ENCODE measurements around the gene SPRN. TPM values are rescaled to one million over a fixed set of nuclear protein-coding genes. Genes with fewer than 3 reads are reported as not detected.
"Not testable (repeated sequence)": the region's sequence is repeated elsewhere in the genome, so short reads cannot be mapped to it uniquely, and the experiment has no call there.

Gene SPRN
- total RNA-seq, 2 donors from 2014 or later: 0.09 to 1.2 TPM

- Histone ChIP-seq H3K4me3 (no peak overlapping the region), H3K9me3 (no peaks in the 10 kb centered on the region), H3K36me3 (no peaks in the 10 kb centered on the region), H3K27ac (no peak overlapping the region), H3K27me3 (replicated peaks; ENCODE audit: insufficient read depth) (no peaks in the 10 kb centered on the region), H3K4me1 (replicated peaks) (no peaks in the 10 kb centered on the region)
- no peak for DNase-seq (ENCODE audit: low spot score)
- intact Hi-C loops (cut with DNase I): no loop called here
- 88% methylated on average over 19 of the region's 19 CpGs for WGBS
- TF ChIP-seq CTCF (IDR thresholded peaks at IDR 0.05): no peak
- no peak for TF ChIP-seq POLR2A (IDR thresholded peaks at IDR 0.05)
- no peak for TF ChIP-seq POLR2AphosphoS5 (IDR thresholded peaks at IDR 0.05)
These were observed 33.7 kb downstream of the SPRN start for GRCh38 chr10:133390597-133391248.

GRCh38 chr10:133388973-133389818, 35.2 kb downstream of the SPRN start:
- no peak overlapping the region for H3K4me3 ChIP-seq
- no peaks in the 10 kb centered on the region for H3K4me1 ChIP-seq (replicated peaks)
- DNase-seq (ENCODE audit: low spot score): no peak
- H3K36me3 ChIP-seq: no peaks in the 10 kb centered on the region
- H3K27me3 ChIP-seq (replicated peaks; ENCODE audit: insufficient read depth): no peaks in the 10 kb centered on the region
- no peaks in the 10 kb centered on the region for H3K9me3 ChIP-seq
- TF ChIP-seq CTCF (IDR thresholded peaks at IDR 0.05): no peak
- no peak for TF ChIP-seq POLR2AphosphoS5 (IDR thresholded peaks at IDR 0.05)
- H3K27ac ChIP-seq: no peak overlapping the region
- 87% methylated on average over 38 of the region's 39 CpGs for WGBS
- intact Hi-C loops (cut with DNase I): no loop called here

GRCh38 chr10:133388236-133388972, 36.0 kb downstream of the SPRN start:
- Histone ChIP-seq H3K4me1 (replicated peaks) (no peaks in the 10 kb centered on the region), H3K9me3 (no peaks in the 10 kb centered on the region), H3K27me3 (replicated peaks; ENCODE audit: insufficient read depth) (no peaks in the 10 kb centered on the region), H3K27ac (no peak overlapping the region), H3K4me3 (no peak overlapping the region), H3K36me3 (no peaks in the 10 kb centered on the region)
- TF ChIP-seq POLR2AphosphoS5 (IDR thresholded peaks at IDR 0.05) (no peak), POLR2A (IDR thresholded peaks at IDR 0.05) (no peak)
- intact Hi-C loops (cut with DNase I): no loop called here
- WGBS: 88% methylated on average over 16 of the region's 17 CpGs
- no peak for DNase-seq (ENCODE audit: low spot score)

GRCh38 chr10:133386951-133387350, 37.5 kb downstream of the SPRN start:
- H3K36me3 ChIP-seq; DNase-seq (ENCODE audit: low spot score); H3K4me3 ChIP-seq; H3K9me3 ChIP-seq; H3K27me3 ChIP-seq (replicated peaks; ENCODE audit: insufficient read depth); H3K4me1 ChIP-seq (replicated peaks); H3K27ac ChIP-seq; intact Hi-C loops (cut with DNase I): not testable (repeated sequence)
- 96% methylated on average over 4 of the region's 4 CpGs for WGBS

- intact Hi-C loops (cut with DNase I): no loop called here
- no peak for DNase-seq (ENCODE audit: low spot score)
- Histone ChIP-seq H3K27me3 (replicated peaks; ENCODE audit: insufficient read depth) (no peaks in the 10 kb centered on the region), H3K4me1 (replicated peaks) (no peaks in the 10 kb centered on the region), H3K9me3 (no peaks in the 10 kb centered on the region), H3K4me3 (no peak overlapping the region), H3K27ac (no peak overlapping the region), H3K36me3 (no peaks in the 10 kb centered on the region)
- TF ChIP-seq POLR2A (IDR thresholded peaks at IDR 0.05) (no peak), POLR2AphosphoS5 (IDR thresholded peaks at IDR 0.05) (no peak), CTCF (IDR thresholded peaks at IDR 0.05) (no peak)
- 93% methylated on average over 2 of the region's 2 CpGs for WGBS
These were observed 39.2 kb downstream of the SPRN start for GRCh38 chr10:133385214-133385613.
